ENCODE data around the gene LPA.

The LPA gene

DNA sequence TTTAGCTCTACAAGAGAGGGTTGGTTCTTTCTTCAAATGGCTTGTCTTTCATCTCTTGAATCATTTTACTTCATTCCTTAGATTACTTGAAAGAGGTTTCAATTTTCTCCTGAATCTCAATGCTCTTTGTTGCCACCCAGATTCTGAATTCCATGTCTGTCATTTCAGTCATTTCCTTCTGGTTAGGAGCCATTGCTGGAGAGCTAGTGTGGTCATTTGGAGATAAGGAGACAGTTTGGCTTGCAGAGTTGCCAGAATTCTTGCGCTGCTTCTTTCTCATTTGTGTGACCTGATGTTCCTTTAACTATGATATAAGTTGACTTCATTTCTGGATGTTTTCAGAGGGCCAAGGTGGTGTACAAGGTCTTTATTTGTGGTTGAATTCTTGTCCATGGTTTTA is 158.1 kb downstream of the LPA start:
- no peak for ATAC-seq
- no peak for TF ChIP-seq ZC3H10 (CRISPR knock-in tag; IDR thresholded peaks at IDR 0.05)
- TF ChIP-seq ZFP3 (CRISPR knock-in tag; IDR thresholded peaks at IDR 0.05), result no peak
- TF ChIP-seq, protein P1, sequence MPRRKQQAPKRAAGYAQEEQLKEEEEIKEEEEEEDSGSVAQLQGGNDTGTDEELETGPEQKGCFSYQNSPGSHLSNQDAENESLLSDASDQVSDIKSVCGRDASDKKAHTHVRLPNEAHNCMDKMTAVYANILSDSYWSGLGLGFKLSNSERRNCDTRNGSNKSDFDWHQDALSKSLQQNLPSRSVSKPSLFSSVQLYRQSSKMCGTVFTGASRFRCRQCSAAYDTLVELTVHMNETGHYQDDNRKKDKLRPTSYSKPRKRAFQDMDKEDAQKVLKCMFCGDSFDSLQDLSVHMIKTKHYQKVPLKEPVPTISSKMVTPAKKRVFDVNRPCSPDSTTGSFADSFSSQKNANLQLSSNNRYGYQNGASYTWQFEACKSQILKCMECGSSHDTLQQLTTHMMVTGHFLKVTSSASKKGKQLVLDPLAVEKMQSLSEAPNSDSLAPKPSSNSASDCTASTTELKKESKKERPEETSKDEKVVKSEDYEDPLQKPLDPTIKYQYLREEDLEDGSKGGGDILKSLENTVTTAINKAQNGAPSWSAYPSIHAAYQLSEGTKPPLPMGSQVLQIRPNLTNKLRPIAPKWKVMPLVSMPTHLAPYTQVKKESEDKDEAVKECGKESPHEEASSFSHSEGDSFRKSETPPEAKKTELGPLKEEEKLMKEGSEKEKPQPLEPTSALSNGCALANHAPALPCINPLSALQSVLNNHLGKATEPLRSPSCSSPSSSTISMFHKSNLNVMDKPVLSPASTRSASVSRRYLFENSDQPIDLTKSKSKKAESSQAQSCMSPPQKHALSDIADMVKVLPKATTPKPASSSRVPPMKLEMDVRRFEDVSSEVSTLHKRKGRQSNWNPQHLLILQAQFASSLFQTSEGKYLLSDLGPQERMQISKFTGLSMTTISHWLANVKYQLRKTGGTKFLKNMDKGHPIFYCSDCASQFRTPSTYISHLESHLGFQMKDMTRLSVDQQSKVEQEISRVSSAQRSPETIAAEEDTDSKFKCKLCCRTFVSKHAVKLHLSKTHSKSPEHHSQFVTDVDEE (CRISPR knock-in tag; IDR thresholded peaks at IDR 0.05), result no peak
- no peak for TF ChIP-seq CREB5 (CRISPR knock-in tag; IDR thresholded peaks at IDR 0.05; ENCODE audit: low read depth)
- no peak for TF ChIP-seq PPARA (CRISPR knock-in tag; IDR thresholded peaks at IDR 0.05; ENCODE audit: borderline replicate concordance)
- TF ChIP-seq TOX (CRISPR knock-in tag; IDR thresholded peaks at IDR 0.05; ENCODE audit: borderline replicate concordance), result no peak
- TF ChIP-seq, protein P2, sequence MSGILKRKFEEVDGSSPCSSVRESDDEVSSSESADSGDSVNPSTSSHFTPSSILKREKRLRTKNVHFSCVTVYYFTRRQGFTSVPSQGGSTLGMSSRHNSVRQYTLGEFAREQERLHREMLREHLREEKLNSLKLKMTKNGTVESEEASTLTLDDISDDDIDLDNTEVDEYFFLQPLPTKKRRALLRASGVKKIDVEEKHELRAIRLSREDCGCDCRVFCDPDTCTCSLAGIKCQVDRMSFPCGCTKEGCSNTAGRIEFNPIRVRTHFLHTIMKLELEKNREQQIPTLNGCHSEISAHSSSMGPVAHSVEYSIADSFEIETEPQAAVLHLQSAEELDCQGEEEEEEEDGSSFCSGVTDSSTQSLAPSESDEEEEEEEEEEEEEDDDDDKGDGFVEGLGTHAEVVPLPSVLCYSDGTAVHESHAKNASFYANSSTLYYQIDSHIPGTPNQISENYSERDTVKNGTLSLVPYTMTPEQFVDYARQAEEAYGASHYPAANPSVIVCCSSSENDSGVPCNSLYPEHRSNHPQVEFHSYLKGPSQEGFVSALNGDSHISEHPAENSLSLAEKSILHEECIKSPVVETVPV (CRISPR knock-in tag; IDR thresholded peaks at IDR 0.05), result no peak
- no peak for TF ChIP-seq BACH2 (CRISPR knock-in tag; IDR thresholded peaks at IDR 0.05; ENCODE audit: borderline replicate concordance)
- no peak for TF ChIP-seq ZNF70 (CRISPR knock-in tag; IDR thresholded peaks at IDR 0.05)
- TF ChIP-seq OSR1 (CRISPR knock-in tag; IDR thresholded peaks at IDR 0.05), result no peak
- no peak for TF ChIP-seq POU6F1 (CRISPR knock-in tag; IDR thresholded peaks at IDR 0.05; ENCODE audit: borderline replicate concordance, low read depth)
- TF ChIP-seq PATZ1 (CRISPR knock-in tag; IDR thresholded peaks at IDR 0.05; ENCODE audit: borderline replicate concordance), result no peak
- no peak for TF ChIP-seq RARB (CRISPR knock-in tag; IDR thresholded peaks at IDR 0.05)
- TF ChIP-seq ARNTL (CRISPR knock-in tag; IDR thresholded peaks at IDR 0.05; ENCODE audit: borderline replicate concordance, low read depth), result no peak
- no peak for TF ChIP-seq ESRRG (CRISPR knock-in tag; IDR thresholded peaks at IDR 0.05)
- no peak for TF ChIP-seq ZNF8 (CRISPR knock-in tag; IDR thresholded peaks at IDR 0.05)
- no peak for TF ChIP-seq ISL1 (CRISPR knock-in tag; IDR thresholded peaks at IDR 0.05)

DNA sequence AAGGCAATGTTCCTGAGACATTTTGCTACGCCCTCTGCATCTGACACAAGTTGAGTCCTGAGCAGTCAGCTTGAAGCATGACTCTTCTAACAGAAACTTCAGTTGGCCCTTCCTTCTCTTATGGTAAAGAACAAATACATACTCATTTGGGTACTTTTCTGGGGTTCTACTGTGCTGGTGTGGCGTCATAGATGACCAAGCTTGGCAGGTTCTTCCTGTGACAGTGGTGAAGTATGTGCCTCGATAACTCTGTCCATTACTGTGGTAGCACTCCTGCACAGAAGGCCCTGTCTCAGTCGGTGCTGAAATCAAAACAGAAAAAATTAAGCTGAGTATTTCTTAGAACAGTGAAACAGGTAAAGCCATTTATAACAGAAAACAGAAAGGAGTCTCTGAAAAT is 163.4 kb downstream of the LPA start:
- TF ChIP-seq ZNF70 (CRISPR knock-in tag; IDR thresholded peaks at IDR 0.05), result no peak

GRCh38 chr6:160494576-160494975 is 169.5 kb downstream of the LPA start:
- no peak for TF ChIP-seq TOX (CRISPR knock-in tag; IDR thresholded peaks at IDR 0.05; ENCODE audit: borderline replicate concordance)
- TF ChIP-seq ZNF565 (CRISPR knock-in tag; conservative IDR thresholded peaks at IDR 0.05; ENCODE audit: low read depth), result no peak
- no peak for TF ChIP-seq ZFP3 (CRISPR knock-in tag; IDR thresholded peaks at IDR 0.05)
- no peak for TF ChIP-seq BACH2 (CRISPR knock-in tag; IDR thresholded peaks at IDR 0.05; ENCODE audit: borderline replicate concordance)
- no peak for TF ChIP-seq PPARA (CRISPR knock-in tag; IDR thresholded peaks at IDR 0.05; ENCODE audit: borderline replicate concordance)
- TF ChIP-seq, protein P1 (CRISPR knock-in tag; IDR thresholded peaks at IDR 0.05), result no peak
- no peak for ATAC-seq

More for the DNA sequence above, 163.4 kb downstream of the LPA start:
- no peak for ATAC-seq
